H54 (cell line): ENCODE results near the gene OXCT1.
A peak's percentile ranks its signal among the peaks of the same experiment; 100 is the strongest.

Experiments used
- DNase-seq: peaks from one replicate; pipeline ENCODE4 v3.0.0; 2011; ENCODE audit warnings: low spot score, mixed read lengths; ENCODE audit not compliant: insufficient read length
- FAIRE-seq: peaks from 3 replicates; lab custom pipeline; 2011; peaks lifted over from hg19 to GRCh38; lab: Jason Lieb, UNC
- POLR2A ChIP-seq: IDR thresholded peaks from 2 replicates; pipeline ENCODE4 v1.6.1; 2011; ENCODE audit warnings: low read depth, mild to moderate bottlenecking, low read length

OXCT1 gene

DNA sequence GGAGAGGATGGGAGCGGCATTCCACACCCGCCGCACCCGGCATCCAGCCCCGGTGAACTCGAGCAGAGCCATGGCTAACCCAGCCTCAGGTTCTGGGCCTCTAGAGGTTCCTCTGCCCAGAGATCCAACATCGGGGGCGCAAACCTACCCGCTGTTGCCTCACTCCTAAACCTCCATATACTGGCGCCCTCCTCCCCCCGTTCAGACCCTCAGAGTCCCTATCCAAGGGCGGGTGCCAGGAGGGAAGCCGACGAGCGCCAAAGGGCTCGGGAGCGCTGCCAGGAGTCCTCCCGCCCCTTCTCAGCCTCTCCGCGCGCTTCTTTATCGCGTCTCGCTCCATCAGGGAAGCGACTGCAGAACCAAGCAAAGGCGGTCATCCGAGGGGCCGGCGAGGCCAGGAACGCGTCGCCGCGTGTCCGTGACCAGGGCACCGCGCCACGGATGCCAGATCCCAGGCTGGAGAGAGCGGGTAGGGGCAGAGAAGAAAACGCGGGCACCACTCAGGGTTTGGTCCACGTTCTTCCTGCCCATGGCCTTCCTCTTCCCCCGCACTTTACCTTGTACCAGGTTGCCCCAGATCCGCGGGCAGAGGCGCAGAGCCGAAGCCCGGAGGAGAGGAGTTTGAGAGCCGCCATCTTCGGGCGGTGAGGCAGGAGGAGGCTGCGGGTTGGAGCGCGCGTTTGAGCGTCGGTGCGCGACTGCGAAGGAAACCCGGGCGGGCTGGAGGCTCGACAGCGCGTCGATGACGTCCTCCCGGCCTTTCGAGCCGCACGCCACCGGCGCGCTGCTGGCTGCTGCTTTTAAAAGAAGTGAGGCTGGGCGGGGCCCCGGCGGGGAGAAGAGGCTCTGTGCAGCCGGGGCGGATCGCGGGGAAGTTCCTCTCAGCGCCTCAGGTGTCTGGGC is at the start of gene OXCT1:
OXCT1 (minus strand) TSS at position 702 of the 903 bp plus-strand sequence; CDS start at position 635, 67 bp downstream.
- FAIRE-seq (peak; percentile 66), DNase-seq (peak; percentile 85)
- peak; percentile 85 for TF ChIP-seq POLR2A

DNA sequence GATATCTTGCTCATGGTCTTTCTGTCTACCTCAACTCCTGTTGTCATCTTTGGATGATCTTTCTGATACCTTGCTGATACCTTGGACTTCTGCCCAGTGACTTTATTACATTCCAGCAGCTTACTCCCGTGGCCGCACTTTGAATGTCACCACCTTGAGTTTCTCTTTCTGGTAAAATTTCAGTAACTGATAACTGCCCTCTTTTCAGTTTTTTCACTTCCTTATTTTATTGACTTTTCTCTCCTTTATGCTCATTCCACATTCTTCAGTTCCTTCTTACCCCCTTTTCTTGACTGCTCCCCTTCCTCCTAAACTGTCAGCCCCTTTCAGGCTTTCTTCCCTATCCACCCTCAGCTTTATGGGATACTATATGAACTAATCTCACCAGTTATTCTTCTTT is 47.9 kb upstream of the OXCT1 start:
- FAIRE-seq, result peak; percentile 74
- no peak for TF ChIP-seq POLR2A
- no peak for DNase-seq

DNA sequence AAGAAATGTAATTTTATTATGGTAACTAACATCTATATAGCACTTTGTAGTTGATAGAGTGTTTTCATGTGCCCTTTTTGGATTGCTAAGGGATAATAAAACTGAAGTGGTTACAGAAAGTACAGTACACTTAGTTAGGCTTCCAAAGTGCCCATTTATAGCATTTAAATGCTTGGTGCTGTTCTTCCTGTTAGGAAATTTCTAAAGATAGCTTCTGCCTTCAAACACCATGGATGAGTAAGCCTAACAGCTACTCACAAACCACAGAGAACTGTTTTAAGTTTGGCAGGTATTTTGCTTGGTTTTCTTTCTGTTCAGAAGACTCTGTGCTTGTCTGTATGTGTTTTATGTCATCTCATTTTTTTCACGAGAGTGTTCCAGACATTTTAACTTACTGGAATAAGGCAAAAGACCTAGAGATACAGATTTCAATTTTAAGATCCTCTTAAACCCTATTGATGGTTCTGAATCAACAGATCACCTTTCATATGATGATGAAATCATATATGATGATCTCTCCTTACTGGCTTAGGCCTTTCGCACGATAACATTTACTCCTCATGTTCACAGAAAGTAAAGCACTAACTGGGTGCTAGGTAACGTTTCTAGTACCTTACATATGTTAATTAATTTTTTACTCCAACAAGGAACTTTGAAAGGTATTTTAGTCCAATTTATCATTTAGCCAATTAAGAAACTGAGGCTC is 38.3 kb upstream of the OXCT1 start:
- FAIRE-seq (peak; percentile 93), DNase-seq (no peak)
- no peak for TF ChIP-seq POLR2A

DNA sequence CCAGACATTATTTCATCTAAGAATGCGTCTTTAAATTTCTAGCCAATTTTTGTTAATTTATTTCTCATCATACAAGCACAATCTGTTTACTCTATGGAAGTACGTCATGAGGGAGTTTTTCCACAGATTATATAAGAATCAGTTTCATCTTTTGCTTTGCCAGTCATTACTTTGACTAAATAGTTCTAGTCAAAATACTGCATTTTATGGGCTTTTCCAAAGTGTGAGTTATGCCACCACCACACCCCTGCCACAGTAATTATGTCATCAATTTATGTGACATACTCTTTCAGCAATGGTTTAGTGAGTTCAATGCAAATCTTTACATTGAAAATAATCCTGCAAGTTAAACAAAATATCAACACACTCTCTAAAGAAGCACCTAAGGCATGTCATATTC is 35.9 kb upstream of the OXCT1 start:
- TF ChIP-seq POLR2A, result no peak
- no peak for DNase-seq
- peak; percentile 53 for FAIRE-seq

DNA sequence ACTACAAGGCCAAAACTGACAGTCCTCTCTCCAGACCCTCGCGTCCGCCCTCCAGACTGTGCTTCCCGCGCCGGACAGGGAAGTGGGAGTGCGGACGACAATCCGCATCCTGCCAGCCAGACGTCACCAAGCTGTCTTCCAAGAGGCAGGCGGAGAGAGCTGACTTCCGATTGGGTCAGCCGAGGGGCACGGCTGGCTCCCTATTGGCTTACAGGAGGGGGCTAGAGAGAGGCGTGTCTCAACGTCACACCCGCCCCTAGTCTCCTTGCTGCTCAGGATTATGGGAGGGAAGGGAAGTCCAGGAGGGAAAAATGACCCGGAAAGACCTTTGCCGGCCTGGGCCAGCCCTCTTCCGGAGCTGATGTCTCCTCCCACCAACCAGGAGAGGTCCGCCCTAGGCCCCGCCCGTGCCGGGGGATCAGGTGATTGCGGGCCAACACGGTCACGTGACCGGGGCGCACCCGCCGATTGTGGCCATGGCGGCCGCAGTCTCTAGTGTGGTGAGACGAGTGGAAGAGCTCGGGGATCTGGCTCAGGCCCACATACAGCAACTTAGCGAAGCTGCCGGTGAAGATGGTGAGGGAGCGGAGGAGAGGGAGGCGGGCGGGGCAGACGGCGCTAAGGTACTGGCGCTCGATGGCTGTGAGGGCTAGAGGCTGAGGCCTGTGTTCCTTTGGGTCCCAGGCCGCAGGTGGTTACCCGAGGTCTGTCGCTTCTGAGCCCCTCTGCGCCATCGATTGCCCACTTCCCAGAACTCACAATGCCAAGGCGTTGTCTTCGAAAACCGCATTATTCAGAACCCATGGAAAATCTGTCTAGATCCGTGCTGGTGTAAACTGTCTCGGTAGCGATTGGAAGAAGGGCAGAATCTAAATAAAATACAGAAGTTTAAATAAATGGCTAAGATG is 33.9 kb upstream of the OXCT1 start, which contains the start of gene RIMOC1:
RIMOC1 (plus strand) TSS at position 453 of the 908 bp plus-strand sequence; CDS start at position 477, 24 bp downstream.
- TF ChIP-seq POLR2A, result peak; percentile 86
- DNase-seq, result peak; percentile 89
- peak; percentile 100 for FAIRE-seq

DNA sequence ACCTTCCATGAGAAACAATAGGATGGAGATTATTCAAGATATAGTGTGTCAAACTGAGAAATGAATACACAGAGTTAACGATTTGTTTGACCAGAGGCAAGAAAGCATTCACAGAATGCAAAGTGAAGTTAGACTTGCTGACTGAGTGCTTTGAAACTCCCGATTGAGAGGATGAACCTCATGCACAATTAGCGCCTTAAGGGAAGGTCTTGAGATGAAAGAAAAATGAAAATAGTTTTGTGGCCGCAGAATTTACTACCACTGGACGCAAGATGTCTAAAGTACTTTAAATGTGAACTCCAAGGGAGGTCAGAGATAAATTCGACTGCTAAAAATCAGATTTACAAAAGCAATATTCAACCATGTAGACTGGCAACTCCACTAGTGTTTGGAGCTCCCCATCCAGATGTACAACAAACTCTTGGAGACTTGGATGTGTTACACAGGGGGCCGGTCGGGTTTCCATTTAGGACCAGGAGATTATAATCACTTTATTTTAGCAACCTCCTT is 33.2 kb upstream of the OXCT1 start:
- FAIRE-seq (peak; percentile 15), DNase-seq (no peak)
- TF ChIP-seq POLR2A, result no peak

DNA sequence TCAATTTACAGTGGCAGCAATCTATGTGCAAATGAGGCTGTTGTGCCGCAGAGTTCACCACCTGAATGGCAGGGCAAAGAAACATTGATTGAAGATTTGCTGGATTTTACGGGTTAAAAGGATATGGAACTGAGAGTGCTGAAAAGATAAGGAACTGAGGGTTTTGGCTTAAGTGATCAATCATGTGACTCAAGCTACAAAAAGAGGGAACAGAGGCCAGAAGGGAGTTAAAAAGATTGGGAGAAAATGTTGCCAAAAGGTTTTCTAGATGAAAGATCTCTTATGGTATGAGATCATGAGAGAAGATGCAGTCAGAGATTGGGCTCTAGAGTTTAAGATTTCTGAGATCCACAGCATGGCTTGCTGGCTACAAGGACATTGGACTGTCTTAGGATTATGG is 26.0 kb upstream of the OXCT1 start:
- TF ChIP-seq POLR2A, result no peak
- DNase-seq (no peak), FAIRE-seq (no peak)

DNA sequence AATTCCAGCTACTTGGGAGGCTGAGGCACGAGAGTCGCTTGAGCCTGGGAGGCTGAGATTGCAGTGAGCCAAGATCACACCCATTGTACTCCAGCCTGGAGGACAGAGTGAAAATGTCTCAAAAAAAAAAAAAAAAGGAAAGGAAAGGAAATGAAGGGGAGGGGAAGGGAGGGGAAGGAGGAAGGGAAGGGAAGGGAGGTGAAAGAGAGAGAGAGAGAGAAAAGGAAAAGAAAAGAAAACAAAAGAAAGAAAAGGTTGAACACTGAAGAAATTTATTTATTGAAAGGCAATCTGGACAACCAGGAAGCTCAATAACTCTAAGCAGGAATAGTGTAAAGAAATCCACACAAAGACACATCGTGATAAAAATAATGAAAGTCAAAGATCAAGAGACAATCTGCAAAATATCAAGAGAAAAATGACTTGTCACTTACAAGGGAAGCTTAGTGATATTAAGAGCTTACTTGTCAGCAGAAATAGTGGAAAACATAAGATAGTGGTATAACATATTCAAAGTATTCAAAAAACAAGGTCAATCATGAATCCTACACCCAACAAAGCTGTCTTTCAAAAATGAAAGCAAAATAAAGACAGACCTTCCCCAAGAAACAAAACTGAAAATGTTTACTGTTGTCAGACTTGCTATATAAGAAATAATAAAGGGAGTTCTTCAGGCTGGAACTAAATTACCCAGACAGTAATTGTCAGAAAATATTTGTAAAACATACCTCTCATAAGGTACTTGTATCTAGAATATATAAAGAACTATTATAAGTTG is 23.0 kb upstream of the OXCT1 start:
- FAIRE-seq (peak; percentile 23), DNase-seq (no peak)
- TF ChIP-seq POLR2A, result no peak

DNA sequence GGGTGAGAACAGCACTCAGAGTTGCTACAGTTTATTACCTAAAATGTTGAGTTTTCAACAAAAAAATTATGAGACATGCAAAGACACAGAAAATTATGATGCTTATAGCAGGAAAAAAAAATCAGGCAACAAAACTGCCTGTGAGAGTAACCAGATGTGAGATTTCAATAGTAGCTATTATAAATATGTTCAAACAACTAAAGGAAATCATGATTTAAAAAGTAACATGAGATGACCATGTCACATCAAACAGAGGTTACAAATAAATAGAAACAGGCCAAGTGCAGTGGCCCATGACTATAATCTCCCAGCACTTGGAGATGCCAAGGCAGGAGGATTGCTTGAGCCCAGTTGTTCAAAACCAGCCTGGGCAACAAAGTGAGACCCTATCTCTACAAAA is 21.8 kb upstream of the OXCT1 start:
- FAIRE-seq, result no peak
- no peak for DNase-seq
- no peak for TF ChIP-seq POLR2A

DNA sequence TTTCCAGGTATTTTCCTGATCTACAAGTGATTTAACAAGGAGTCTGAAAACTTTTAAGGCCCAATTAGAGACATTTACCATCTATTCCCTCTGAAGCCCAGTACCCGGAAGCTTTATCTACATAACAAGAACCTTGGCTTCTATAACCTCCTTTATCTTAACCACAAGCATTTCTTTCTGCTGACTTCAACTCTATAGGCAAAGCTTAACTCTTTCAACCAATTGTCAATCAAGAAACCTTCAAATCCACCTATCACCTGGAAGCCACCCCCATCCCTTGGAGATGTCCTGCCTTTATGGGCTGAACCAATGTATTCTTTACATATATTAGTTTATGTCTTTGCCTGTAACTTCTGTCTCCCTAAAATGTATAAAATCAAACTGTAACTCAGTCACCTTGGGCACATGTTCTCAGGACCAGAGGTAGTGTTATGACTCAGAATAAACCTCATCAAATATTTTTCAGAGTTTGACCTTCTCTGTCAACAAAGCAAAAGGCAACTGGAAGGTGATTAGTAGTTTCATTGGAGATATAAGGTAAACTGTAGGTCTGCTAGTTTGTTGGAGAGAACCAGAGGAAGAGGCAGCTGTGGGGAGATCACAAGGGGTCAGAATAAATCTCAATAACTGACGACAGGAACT is 21.0 kb upstream of the OXCT1 start:
- TF ChIP-seq POLR2A, result no peak
- DNase-seq (no peak), FAIRE-seq (no peak)

DNA sequence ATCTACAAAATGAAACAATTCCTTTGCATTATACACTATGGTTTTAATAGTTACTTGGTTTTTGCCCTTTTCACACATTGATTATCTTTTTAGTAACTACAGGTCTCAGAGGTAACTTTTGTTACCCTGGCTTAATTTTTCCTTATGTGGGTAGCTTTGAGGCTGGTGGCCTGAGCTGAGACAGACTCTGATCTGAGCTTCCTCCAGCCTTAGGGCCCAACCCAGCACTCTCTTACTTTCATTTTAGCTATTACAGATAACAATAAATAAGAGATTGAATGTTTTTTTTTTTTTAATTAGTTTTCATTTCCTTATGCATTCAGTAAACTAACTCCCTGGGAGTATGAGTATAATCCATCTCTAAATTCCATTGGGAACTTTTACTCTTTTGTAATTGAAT is 15.1 kb upstream of the OXCT1 start:
- DNase-seq (no peak), FAIRE-seq (no peak)
- no peak for TF ChIP-seq POLR2A

DNA sequence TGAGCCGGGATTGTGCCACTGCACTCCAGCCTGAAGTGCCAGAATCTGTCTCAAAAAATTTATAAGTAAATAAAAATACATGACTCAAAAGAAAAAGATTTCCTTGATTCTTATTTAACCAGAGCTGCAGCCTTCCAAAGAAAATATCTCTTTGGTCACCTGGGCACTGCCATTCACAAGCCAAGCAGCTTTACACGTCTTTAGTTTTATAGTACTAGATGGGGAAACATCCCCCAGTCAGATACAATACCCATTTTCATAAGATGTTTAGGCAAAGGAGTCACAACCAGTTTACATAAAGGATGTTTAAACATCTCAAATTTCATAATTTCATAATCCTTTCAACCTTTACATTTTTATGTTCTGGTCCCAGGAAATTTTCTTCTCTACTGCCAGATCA is 13.7 kb upstream of the OXCT1 start:
- TF ChIP-seq POLR2A, result no peak
- DNase-seq (no peak), FAIRE-seq (no peak)
